ENCODE results near the gene FOXE1.

The FOXE1 gene

GRCh38 chr9:97855486-97855875 lies 2.5 kb downstream of the FOXE1 start:
- Histone ChIP-seq H3K9me3 (replicated peaks; ENCODE audit: insufficient read depth, low read length) (no peaks in the 10 kb centered on the region), H3F3A (ENCODE audit: insufficient read depth, low read length) (no peaks in the 10 kb centered on the region), H3K79me2 (ENCODE audit: low read length) (no peaks in the 10 kb centered on the region), H4K20me1 (ENCODE audit: insufficient read depth, low read length) (no peaks in the 10 kb centered on the region), H2AFZ (ENCODE audit: low read length) (no peak overlapping the region), H3K9me2 (replicated peaks; ENCODE audit: insufficient read depth, low read length) (no peaks in the 10 kb centered on the region), H3K4me3 (ENCODE audit: low read length) (no peak overlapping the region), H3K27ac (ENCODE audit: low read length) (no peak overlapping the region), H3K27me3 (replicated peaks; ENCODE audit: insufficient read depth, low read length) (peaks cover 44% of the 10 kb centered on the region), H3K4me2 (ENCODE audit: low read depth, low read length) (no peak overlapping the region), H3K9ac (ENCODE audit: low read length) (no peak overlapping the region), H3K4me1 (ENCODE audit: low read length) (no peaks in the 10 kb centered on the region), H3K36me3 (replicated peaks; ENCODE audit: insufficient read depth, low read length) (no peaks in the 10 kb centered on the region)
- TF ChIP-seq EZH2 (optimal IDR thresholded peaks at IDR 0.05; ENCODE audit: low read depth, low read length) (no peak), EZH2phosphoT487 (IDR thresholded peaks at IDR 0.05; ENCODE audit: low read length) (no peak), CTCF (IDR thresholded peaks at IDR 0.05; ENCODE audit: low read length) (no peak)
- no peak for DNase-seq

DNA sequence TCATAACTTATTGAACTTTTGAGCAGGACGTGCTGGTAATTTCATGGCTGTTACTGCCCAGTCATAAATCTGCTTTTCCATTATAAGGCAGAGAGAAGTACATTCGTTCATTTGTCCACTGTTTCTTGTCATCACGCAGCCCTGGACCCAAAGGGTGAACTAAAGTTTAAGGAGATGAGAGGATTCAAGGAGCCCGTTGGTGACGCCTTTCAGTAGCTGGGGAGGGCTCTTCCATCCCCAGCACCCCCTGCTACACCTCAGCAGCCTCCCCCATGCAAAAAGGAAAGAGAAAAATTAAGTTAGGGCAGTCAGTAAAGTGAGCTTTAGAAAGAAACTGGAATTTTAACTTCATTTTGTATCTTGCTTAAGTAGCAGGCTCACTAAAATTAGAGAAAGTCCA lies 2.9 kb downstream of the FOXE1 start:
- Histone ChIP-seq H3K9me2 (replicated peaks; ENCODE audit: insufficient read depth, low read length) (no peaks in the 10 kb centered on the region), H3K36me3 (replicated peaks; ENCODE audit: insufficient read depth, low read length) (no peaks in the 10 kb centered on the region), H3K4me2 (ENCODE audit: low read depth, low read length) (no peak overlapping the region), H3K79me2 (ENCODE audit: low read length) (no peaks in the 10 kb centered on the region), H3K27me3 (replicated peaks; ENCODE audit: insufficient read depth, low read length) (peaks cover 40% of the 10 kb centered on the region), H3K4me3 (ENCODE audit: low read length) (no peak overlapping the region), H3K9me3 (replicated peaks; ENCODE audit: insufficient read depth, low read length) (no peaks in the 10 kb centered on the region), H3F3A (ENCODE audit: insufficient read depth, low read length) (no peaks in the 10 kb centered on the region), H2AFZ (ENCODE audit: low read length) (no peak overlapping the region), H4K20me1 (ENCODE audit: insufficient read depth, low read length) (no peaks in the 10 kb centered on the region), H3K4me1 (ENCODE audit: low read length) (no peaks in the 10 kb centered on the region), H3K9ac (ENCODE audit: low read length) (no peak overlapping the region), H3K27ac (ENCODE audit: low read length) (no peak overlapping the region)
- no peak for TF ChIP-seq EZH2 (optimal IDR thresholded peaks at IDR 0.05; ENCODE audit: low read depth, low read length)
- TF ChIP-seq CTCF (IDR thresholded peaks at IDR 0.05; ENCODE audit: low read length): no peak
- TF ChIP-seq EZH2phosphoT487 (IDR thresholded peaks at IDR 0.05; ENCODE audit: low read length): no peak
- DNase-seq: no peak

DNA sequence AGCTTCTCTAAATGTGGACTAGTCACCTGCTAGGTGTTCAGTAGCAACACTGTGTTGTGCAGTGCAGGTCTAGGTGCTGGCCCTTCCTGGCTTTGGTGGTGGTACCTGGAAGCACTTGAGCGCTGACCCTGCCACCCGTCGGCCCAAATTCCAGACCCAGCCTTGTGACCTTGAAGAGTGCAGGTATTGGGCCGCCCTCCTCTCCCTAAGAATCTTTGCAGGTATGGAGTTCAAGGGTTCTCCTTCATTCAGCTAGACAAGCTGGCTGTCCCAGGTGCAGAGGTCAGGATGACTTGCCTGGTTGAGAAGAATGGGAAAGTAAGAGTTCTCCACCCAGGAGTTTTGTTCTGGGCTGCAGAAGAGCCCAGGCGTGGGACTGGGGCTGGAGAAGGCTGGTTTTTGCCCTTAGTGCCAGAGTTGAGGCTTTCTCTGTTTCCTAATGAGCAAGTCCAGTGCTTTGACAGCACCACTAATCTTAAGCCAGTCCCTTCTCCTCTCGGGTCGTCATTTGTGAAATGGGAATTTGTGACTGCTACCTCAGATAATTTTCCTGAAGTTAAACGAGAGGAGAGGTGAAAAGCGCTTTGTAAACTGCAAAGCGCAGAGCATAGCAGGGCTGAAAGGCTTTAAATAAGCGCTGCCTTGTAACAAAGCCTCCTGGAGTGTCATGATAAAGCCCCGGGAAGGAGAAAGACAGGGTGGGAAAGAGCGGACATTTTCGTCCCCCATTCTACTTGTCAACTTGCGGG lies 4.0 kb downstream of the FOXE1 start:
- H3K9me2 ChIP-seq (replicated peaks; ENCODE audit: insufficient read depth, low read length): no peaks in the 10 kb centered on the region
- no peak overlapping the region for H3K27ac ChIP-seq (ENCODE audit: low read length)
- peaks cover 34% of the 10 kb centered on the region for H3K27me3 ChIP-seq (replicated peaks; ENCODE audit: insufficient read depth, low read length)
- H2AFZ ChIP-seq (ENCODE audit: low read length): no peak overlapping the region
- no peak overlapping the region for H3K9ac ChIP-seq (ENCODE audit: low read length)
- no peak overlapping the region for H3K4me2 ChIP-seq (ENCODE audit: low read depth, low read length)
- no peak for DNase-seq
- H3K4me1 ChIP-seq (ENCODE audit: low read length): no peaks in the 10 kb centered on the region
- H3K36me3 ChIP-seq (replicated peaks; ENCODE audit: insufficient read depth, low read length): no peaks in the 10 kb centered on the region
- no peaks in the 10 kb centered on the region for H4K20me1 ChIP-seq (ENCODE audit: insufficient read depth, low read length)
- TF ChIP-seq CTCF (IDR thresholded peaks at IDR 0.05; ENCODE audit: low read length): no peak
- TF ChIP-seq EZH2 (optimal IDR thresholded peaks at IDR 0.05; ENCODE audit: low read depth, low read length): no peak
- no peak for TF ChIP-seq EZH2phosphoT487 (IDR thresholded peaks at IDR 0.05; ENCODE audit: low read length)
- H3K79me2 ChIP-seq (ENCODE audit: low read length): no peaks in the 10 kb centered on the region
- no peak overlapping the region for H3K4me3 ChIP-seq (ENCODE audit: low read length)
- H3K9me3 ChIP-seq (replicated peaks; ENCODE audit: insufficient read depth, low read length): no peaks in the 10 kb centered on the region
- no peaks in the 10 kb centered on the region for H3F3A ChIP-seq (ENCODE audit: insufficient read depth, low read length)

All from MM.1S (cell line).